ENCODE measurements around the gene CASP10.

The CASP10 gene

GRCh38 chr2:201233812-201234662, 51.1 kb downstream of the CASP10 start:
- DNase-seq (ENCODE audit: low read depth) = no peak

GRCh38 chr2:201234663-201235135, 51.8 kb downstream of the CASP10 start:
- DNase-seq (ENCODE audit: low read depth) = no peak

- peak; percentile 94 for DNase-seq (ENCODE audit: low read depth)
These were observed 53.2 kb downstream of the CASP10 start for GRCh38 chr2:201235860-201236811.

GRCh38 chr2:201237486-201238123, 54.7 kb downstream of the CASP10 start:
- DNase-seq (ENCODE audit: low read depth) = no peak

GRCh38 chr2:201239167-201239935, 56.4 kb downstream of the CASP10 start:
- peak; percentile 80 for DNase-seq (ENCODE audit: low read depth)

- no peak for DNase-seq (ENCODE audit: low read depth)
These were observed 59.8 kb downstream of the CASP10 start for GRCh38 chr2:201242571-201243277.

GRCh38 chr2:201244829-201245228, 61.9 kb downstream of the CASP10 start:
- no peak for DNase-seq (ENCODE audit: low read depth)

- DNase-seq (ENCODE audit: low read depth) = no peak
These were observed 63.3 kb downstream of the CASP10 start for GRCh38 chr2:201246280-201246679.

- no peak for DNase-seq (ENCODE audit: low read depth)
These were observed 65.4 kb downstream of the CASP10 start for GRCh38 chr2:201248288-201248844.

GRCh38 chr2:201249889-201250288, 66.9 kb downstream of the CASP10 start:
- DNase-seq (ENCODE audit: low read depth) = no peak

GRCh38 chr2:201250741-201251140, 67.8 kb downstream of the CASP10 start:
- DNase-seq (ENCODE audit: low read depth) = no peak

- DNase-seq (ENCODE audit: low read depth) = peak; percentile 58
These were observed 71.3 kb downstream of the CASP10 start for GRCh38 chr2:201254081-201254730.

GRCh38 chr2:201255408-201256033, 72.6 kb downstream of the CASP10 start:
- DNase-seq (ENCODE audit: low read depth) = no peak

GRCh38 chr2:201256082-201256481, 73.1 kb downstream of the CASP10 start:
- no peak for DNase-seq (ENCODE audit: low read depth)

GRCh38 chr2:201257381-201257955, 74.5 kb downstream of the CASP10 start:
- DNase-seq (ENCODE audit: low read depth) = no peak

GRCh38 chr2:201257956-201258665, 75.2 kb downstream of the CASP10 start:
- peak; percentile 73 for DNase-seq (ENCODE audit: low read depth)

GRCh38 chr2:201258666-201259615, 76.0 kb downstream of the CASP10 start:
- no peak for DNase-seq (ENCODE audit: low read depth)

Data from fibroblast of gingiva (primary cell).